H9 (cell line): ENCODE measurements around the gene CDC25B. TPM values are rescaled to one million over a fixed set of nuclear protein-coding genes. Genes with fewer than 3 reads are reported as not detected.
A peak's percentile ranks its signal among the peaks of the same experiment; 100 is the strongest.

Experiments
- DNase-seq: peaks from one replicate; pipeline ENCODE4 v3.0.0-alpha.2; 2017
- H2AFZ ChIP-seq: one replicate; pipeline ENCODE4 v1.6.1; 2013; ENCODE audit warnings: mild to moderate bottlenecking, low read length, control low read depth, moderate library complexity
- H2AK5ac ChIP-seq: 2 replicates; pipeline ENCODE4 v1.6.1; 2013; ENCODE audit warnings: low read length, control low read depth, mixed read lengths; ENCODE audit not compliant: insufficient read length
- H2BK120ac ChIP-seq: one replicate; pipeline ENCODE4 v1.6.1; 2013; ENCODE audit warnings: low read depth, mild to moderate bottlenecking, low read length, control low read depth, inconsistent platforms; ENCODE audit not compliant: poor library complexity, severe bottlenecking
- H2BK12ac ChIP-seq: 2 replicates; pipeline ENCODE4 v1.6.1; 2013; ENCODE audit warnings: low read length, control low read depth, mixed read lengths, low read depth; ENCODE audit not compliant: insufficient read length
- H2BK15ac ChIP-seq: 2 replicates; pipeline ENCODE4 v1.6.1; 2013; ENCODE audit warnings: low read depth, low read length, control low read depth
- H2BK20ac ChIP-seq: one replicate; pipeline ENCODE4 v1.6.1; 2013; ENCODE audit warnings: low read depth, mild to moderate bottlenecking, low read length, control low read depth, inconsistent platforms; ENCODE audit not compliant: poor library complexity, severe bottlenecking
- H2BK5ac ChIP-seq: 2 replicates; pipeline ENCODE4 v1.6.1; 2013; ENCODE audit warnings: low read length, control low read depth, mixed read lengths; ENCODE audit not compliant: insufficient read length
- H3K14ac ChIP-seq: 2 replicates; pipeline ENCODE4 v1.6.1; 2013; ENCODE audit warnings: low read length, control low read depth; ENCODE audit not compliant: insufficient read depth
- H3K18ac ChIP-seq: 2 replicates; pipeline ENCODE4 v1.6.1; 2013; ENCODE audit warnings: low read depth, mild to moderate bottlenecking, mixed read lengths, low read length, control low read depth; ENCODE audit not compliant: insufficient read length
- H3K23ac ChIP-seq: 2 replicates; pipeline ENCODE4 v1.6.1; 2013; ENCODE audit warnings: low read length, control low read depth, mixed read lengths, low read depth; ENCODE audit not compliant: insufficient read length
- H3K23me2 ChIP-seq: 2 replicates; pipeline ENCODE4 v1.6.1; 2013; ENCODE audit warnings: low read depth, mild to moderate bottlenecking, mixed read lengths, low read length, control low read depth; ENCODE audit not compliant: insufficient read length, poor library complexity, severe bottlenecking
- H3K27ac ChIP-seq: 2 replicates; pipeline ENCODE4 v1.5.1; 2013; ENCODE audit warnings: low read length, control low read depth, mixed read lengths, low read depth; ENCODE audit not compliant: insufficient read length
- H3K27me3 ChIP-seq: 2 replicates; pipeline ENCODE4 v1.6.1; 2013; ENCODE audit warnings: low read length, control low read depth, inconsistent platforms; ENCODE audit not compliant: insufficient read depth
- H3K4ac ChIP-seq: 2 replicates; pipeline ENCODE4 v1.6.1; 2013; ENCODE audit warnings: low read depth, mild to moderate bottlenecking, control low read depth, inconsistent platforms, low read length, moderate library complexity
- H3K4me1 ChIP-seq: 2 replicates; pipeline ENCODE4 v1.6.1; 2013; ENCODE audit warnings: low read length, control low read depth, inconsistent platforms; ENCODE audit not compliant: insufficient read depth
- H3K4me2 ChIP-seq: 2 replicates; pipeline ENCODE4 v1.6.1; 2013; ENCODE audit warnings: low read length, control low read depth, mixed read lengths; ENCODE audit not compliant: insufficient read length, insufficient read depth
- H3K56ac ChIP-seq: 2 replicates; pipeline ENCODE4 v1.6.1; 2013; ENCODE audit warnings: low read depth, mild to moderate bottlenecking, mixed read lengths, low read length, control low read depth; ENCODE audit not compliant: insufficient read length
- H3K79me1 ChIP-seq: 2 replicates; pipeline ENCODE4 v1.6.1; 2013; ENCODE audit warnings: low read depth, mild to moderate bottlenecking, moderate library complexity, low read length, control low read depth, inconsistent platforms; ENCODE audit not compliant: insufficient read depth, poor library complexity, severe bottlenecking
- H3K79me2 ChIP-seq: 2 replicates; pipeline ENCODE4 v1.6.1; 2013; ENCODE audit warnings: low read length, control low read depth, inconsistent platforms; ENCODE audit not compliant: insufficient read depth
- H3K9ac ChIP-seq: 2 replicates; pipeline ENCODE4 v1.6.1; 2013; ENCODE audit warnings: low read length, control low read depth, mixed read lengths; ENCODE audit not compliant: insufficient read length; ENCODE audit errors: extremely low read depth
- H3K9me3 ChIP-seq: one replicate; pipeline ENCODE4 v1.6.1; 2013; ENCODE audit warnings: low read depth, low read length, inconsistent platforms; ENCODE audit not compliant: control insufficient read depth
- H3T11ph ChIP-seq: one replicate; pipeline ENCODE4 v1.6.1; 2013; ENCODE audit warnings: mild to moderate bottlenecking, low read length, control low read depth, inconsistent platforms
- H4K20me1 ChIP-seq: one replicate; pipeline ENCODE4 v1.6.1; 2013; ENCODE audit not compliant: control insufficient read depth, insufficient read length, insufficient read depth
- H4K5ac ChIP-seq: 2 replicates; pipeline ENCODE4 v1.6.1; 2013; ENCODE audit warnings: low read depth, mild to moderate bottlenecking, mixed read lengths, low read length, control low read depth; ENCODE audit not compliant: insufficient read length
- H4K8ac ChIP-seq: replicated peaks from 2 replicates; pipeline ENCODE4 v1.6.1; 2013; ENCODE audit warnings: low read length, control low read depth, mixed read lengths, low read depth; ENCODE audit not compliant: insufficient read length
- H4K91ac ChIP-seq: 2 replicates; pipeline ENCODE4 v1.6.1; 2013; ENCODE audit warnings: low read depth, mild to moderate bottlenecking, moderate library complexity, mixed read lengths, low read length, control low read depth; ENCODE audit not compliant: insufficient read length
- H3K27ac Mint-ChIP-seq, 3 experiments: 2 replicates in 2 of 3; 3 replicates in 1 of 3; pipeline ENCODE4 v1.8.0; 2020 to 2021; ENCODE audit warnings: mixed read lengths in 3 of 3, mild to moderate bottlenecking in 1 of 3, moderate library complexity in 1 of 3
- H3K27me3 Mint-ChIP-seq: 2 replicates; pipeline ENCODE4 v1.8.0; 2021; ENCODE audit warnings: low read depth, mild to moderate bottlenecking, moderate library complexity, mixed read lengths
- H3K36me3 Mint-ChIP-seq, 3 experiments: 2 replicates in 2 of 3; 3 replicates in 1 of 3; pipeline ENCODE4 v1.8.0; 2020 to 2021; ENCODE audit warnings: low read depth in 3 of 3, mixed read lengths in 3 of 3; ENCODE audit not compliant: insufficient read depth in 1 of 3
- H3K4me1 Mint-ChIP-seq, 2 experiments: 2 replicates each; pipeline ENCODE4 v1.8.0; 2020; ENCODE audit warnings: mixed read lengths in 2 of 2
- H3K4me3 Mint-ChIP-seq, 2 experiments: 2 replicates in 1 of 2; 3 replicates in 1 of 2; pipeline ENCODE4 v1.8.0; 2020 to 2021; ENCODE audit warnings: mild to moderate bottlenecking in 2 of 2, mixed read lengths in 2 of 2, moderate library complexity in 1 of 2
- H3K9me3 Mint-ChIP-seq, 2 experiments: 2 replicates in 1 of 2; 3 replicates in 1 of 2; pipeline ENCODE4 v1.8.0; 2020; ENCODE audit warnings: mild to moderate bottlenecking in 2 of 2, mixed read lengths in 2 of 2, moderate library complexity in 1 of 2
- CTCF ChIP-seq: fragments of 200-600 bp; sonication (generic); conservative IDR thresholded peaks from 3 replicates; pipeline ENCODE4 v1.8.0; 2021; ENCODE audit warnings: antibody characterized with exemption, mild to moderate bottlenecking
- WGBS: extraction: QIAGEN DNeasy Blood & Tissue Kit; methylation state at CpG from one replicate; pipeline ENCODE4 v1.1.7; 2013; ENCODE audit warnings: missing lambda C conversion rate, low lambda C conversion rate, mixed read lengths; ENCODE audit not compliant: insufficient read length; ENCODE audit errors: extremely low coverage; 5-methylcytosine and 5-hydroxymethylcytosine counted together
- total RNA-seq: library from RNA; stranded (reverse); gene quantifications from 2 replicates; pipeline ENCODE4 v1.2.1, GENCODE V29; 2021

CDC25B gene
- total RNA-seq, 1 experiment from 2014 or later, result 24.0 TPM

- no peaks in the 10 kb centered on the region for H3K79me2 ChIP-seq
- H2AFZ ChIP-seq, result no peak overlapping the region
- no peak overlapping the region for H3K18ac ChIP-seq
- Mint-ChIP-seq H3K36me3 (peaks cover 20 to 35% (median 29%) of the 10 kb centered on the region in 3 experiments; a peak in 6 of 7 replicates), H3K27me3 (no peaks in the 10 kb centered on the region), H3K9me3 (no peaks in the 10 kb centered on the region), H3K4me1 (peaks cover 0 to 6% of the 10 kb centered on the region in 2 experiments; a peak in 3 of 4 replicates), H3K27ac (peak overlapping the region in 2 of 3 experiments; percentile 2 to 32; a peak in 3 of 7 replicates), H3K4me3 (peak overlapping the region in 1 of 2 experiments; percentile 13; a peak in 1 of 5 replicates)
- no peak overlapping the region for H4K5ac ChIP-seq
- no peak overlapping the region for H3K4ac ChIP-seq
- H4K8ac ChIP-seq, result no peak overlapping the region
- no peak overlapping the region for H2BK12ac ChIP-seq
- no peak overlapping the region for H3K14ac ChIP-seq
- no peak overlapping the region for H3K9ac ChIP-seq
- no peaks in the 10 kb centered on the region for H3K4me1 ChIP-seq
- H3K23me2 ChIP-seq, result peaks cover 2% of the 10 kb centered on the region
- TF ChIP-seq CTCF, result no peak
- no peaks in the 10 kb centered on the region for H3K9me3 ChIP-seq
- H4K91ac ChIP-seq, result no peak overlapping the region
- no peak overlapping the region for H2BK20ac ChIP-seq
- no peak overlapping the region for H3K56ac ChIP-seq
- H2BK120ac ChIP-seq, result no peak overlapping the region
- no peaks in the 10 kb centered on the region for H3K27me3 ChIP-seq
- no peak overlapping the region for H2AK5ac ChIP-seq
- H4K20me1 ChIP-seq, result no peaks in the 10 kb centered on the region
- H3K4me2 ChIP-seq, result no peak overlapping the region
- DNase-seq, result no peak
- no peak overlapping the region for H3K23ac ChIP-seq
- H2BK15ac ChIP-seq, result no peak overlapping the region
- no peak overlapping the region for H2BK5ac ChIP-seq
- H3K27ac ChIP-seq, result no peak overlapping the region
- H3T11ph ChIP-seq, result no peak overlapping the region
- WGBS, result no CpG with 5 or more reads among the region's 11 CpGs
- peaks cover 3% of the 10 kb centered on the region for H3K79me1 ChIP-seq
These were observed 36.7 kb upstream of the CDC25B start for GRCh38 chr20:3759316-3759823.
